Heart left ventricle (tissue), 16 donors: ENCODE results near the gene KIAA0825. TPM values are rescaled to one million over a fixed set of nuclear protein-coding genes. Genes with fewer than 3 reads are reported as not detected.

Experiments
- ATAC-seq, 4 donors: fragments of 200-7000 bp; cut with Tn5 transposase; one replicate each; pipeline ENCODE4 v1.9.1; 2020 to 2022; ENCODE audit warnings: moderate library complexity in 4 of 4, mild to moderate bottlenecking in 3 of 4, moderate number of reproducible peaks in 1 of 4
- DNase-seq, 5 donors: peaks; one replicate each; pipeline ENCODE4 v3.0.0-alpha.2; 2020
- H3K27ac ChIP-seq, 12 donors: fragments of 200-600 bp; sonication (generic) in 4 of 12; one replicate each; pipeline versions ENCODE4 v1.5.0 to v1.8.0; 2016 to 2022; ENCODE audit warnings: mild to moderate bottlenecking in 2 of 12
- H3K27me3 ChIP-seq, 9 donors: fragments of 200-600 bp; sonication (generic) in 2 of 9; one replicate each; pipeline versions ENCODE4 v1.5.1 to v1.8.0; 2016 to 2022; ENCODE audit warnings: mild to moderate bottlenecking in 3 of 9
- H3K36me3 ChIP-seq, 9 donors: fragments of 200-600 bp; sonication (generic) in 2 of 9; one replicate each; pipeline versions ENCODE4 v1.5.0 to v1.8.0; 2018 to 2022; ENCODE audit warnings: mild to moderate bottlenecking in 2 of 9
- H3K4me1 ChIP-seq, 12 donors: fragments of 200-600 bp; sonication (generic) in 4 of 12; one replicate each; pipeline versions ENCODE4 v1.5.0 to v1.8.0; 2016 to 2022; ENCODE audit warnings: mild to moderate bottlenecking in 3 of 12
- H3K4me3 ChIP-seq, 12 donors: fragments of 200-600 bp; sonication (generic) in 4 of 12; one replicate each; pipeline versions ENCODE4 v1.5.0 to v1.8.0; 2017 to 2022; ENCODE audit warnings: mild to moderate bottlenecking in 9 of 12, moderate library complexity in 4 of 12
- H3K9me3 ChIP-seq, 12 donors: fragments of 200-600 bp; sonication (generic) in 4 of 12; one replicate each; pipeline versions ENCODE4 v1.5.0 to v1.8.0; 2016 to 2022; ENCODE audit warnings: mild to moderate bottlenecking in 1 of 12
- CTCF ChIP-seq, 12 donors: fragments of 200-600 bp; sonication (generic) in 4 of 12; IDR thresholded peaks; one replicate each; pipeline versions ENCODE4 v1.5.0 to v1.8.0; 2018 to 2022; ENCODE audit warnings: antibody characterized with exemption in 12 of 12, mild to moderate bottlenecking in 5 of 12
- POLR2A ChIP-seq, 2 donors: fragments of 450-650 bp; IDR thresholded peaks; one replicate each; pipeline ENCODE4 v1.6.1; 2017; ENCODE audit warnings: antibody characterized with exemption in 2 of 2, mild to moderate bottlenecking in 2 of 2, moderate library complexity in 2 of 2
- WGBS, 4 donors: extraction: QIAGEN DNeasy Blood & Tissue Kit in 2 of 4; methylation state at CpG; one replicate each; pipeline versions ENCODE4 v1.1.5 to v1.1.7; 2013 to 2018; 5-methylcytosine and 5-hydroxymethylcytosine counted together
- intact Hi-C, 10 donors: fragments of 100-400 bp; cut with DNase I; formaldehyde crosslinking; loops; one replicate each; pipeline versions ENCODE4 v1.11.1 to v1.14.2; 2022
- polyA plus RNA-seq, 2 donors: library from polyadenylated mRNA; stranded (reverse); fragments of 200-250 nt; gene quantifications; one replicate each; pipeline ENCODE4 v1.2.3, GENCODE V29; 2013
- total RNA-seq, 9 donors: library from RNA; depleted of rRNA in 2 of 9; stranded (reverse); fragments of >200 nt in 2 of 9; fragmentation: NEBNext Ultra II Directional in 3 of 9; extraction: Animal tissue kit (Norgen Biotek cat#: 25700) in 3 of 9; gene quantifications; one replicate each; pipeline versions ENCODE4 v1.1.0 to v1.2.4, GENCODE V29; 2016 to 2023
- donor health status: ischemic (EF 13 %, LVEDD 7.1; RV severe dilation, severe dysfunction).
- donor health status: healthy with polysubstance abuse.
- donor health status: DM: no; HTN: yes; CAD: no.
- donor health status: DM: no; HTN: no; CAD: no.
- donor health status: ischemic (EF 25% LVEDD 6.9; RV normal size, moderate dysfunction).
- donor health status: ischemic (EF 25% LVEDD 5.7; RV mildly dilated, moderate dysfunction).
- donor health status: healthy.
- donor health status: DM: yes; HTN: yes; CAD: no.
- donor health status: ischemic (EF 35%, LVEDD 5.7; RV mildly dilated, moderate dysfunction).
- donor health status: nonischemic (EF 11% LVEDD 7.7; RV severe dilation, severe dysfunction).
- donor health status: DM: yes; HTN: yes; CAD: no.
- donor health status: PGD.
- donor health status: ischemic (EF 29% LVEDD 5.4; RV normal size, mild dysfunction).
- donor health status: nonischemic (EF 23%, LVEDD 6.1; RV moderate dilation, normal function).

The KIAA0825 gene
- total and polyA plus RNA-seq, 11 donors, result 0.27 to 4.1 (median 2.4) TPM

GRCh38 chr5:94191604-94192003 is 426.8 kb downstream of the KIAA0825 start:
- intact Hi-C loops, result no loop called here
- DNase-seq, result no peak
- Histone ChIP-seq H3K27ac (no peak overlapping the region), H3K4me3 (no peak overlapping the region), H3K27me3 (no peaks in the 10 kb centered on the region), H3K9me3 (peaks cover 0 to 8% (median 0%) of the 10 kb centered on the region in 12 donors), H3K36me3 (no peaks in the 10 kb centered on the region), H3K4me1 (no peaks in the 10 kb centered on the region)
- WGBS, 4 donors, result 50 to 77% (median 71%) methylated on average over 2 of the region's 2 CpGs
- no peak for ATAC-seq
- no peak for TF ChIP-seq CTCF (IDR thresholded peaks at IDR 0.05)
- TF ChIP-seq POLR2A (IDR thresholded peaks at IDR 0.05), result no peak

- Histone ChIP-seq H3K27me3 (no peaks in the 10 kb centered on the region), H3K27ac (no peak overlapping the region), H3K4me1 (no peaks in the 10 kb centered on the region), H3K9me3 (peaks cover 0 to 8% (median 0%) of the 10 kb centered on the region in 12 donors), H3K36me3 (no peaks in the 10 kb centered on the region), H3K4me3 (no peak overlapping the region)
- TF ChIP-seq CTCF (IDR thresholded peaks at IDR 0.05) (no peak), POLR2A (IDR thresholded peaks at IDR 0.05) (no peak)
- intact Hi-C loops, result no loop called here
- no peak for DNase-seq
- ATAC-seq, result no peak
- WGBS, 4 donors, result 68 to 80% (median 75%) methylated on average over 2 of the region's 2 CpGs
Observed at GRCh38 chr5:94188725-94189124, 429.7 kb downstream of the KIAA0825 start.

- ATAC-seq, result no peak
Observed at GRCh38 chr5:94184870-94185269, 433.5 kb downstream of the KIAA0825 start.

GRCh38 chr5:94181895-94182294 is 436.5 kb downstream of the KIAA0825 start:
- H3K36me3 ChIP-seq, result no peaks in the 10 kb centered on the region
- no peaks in the 10 kb centered on the region for H3K4me1 ChIP-seq
- TF ChIP-seq CTCF (IDR thresholded peaks at IDR 0.05) (no peak), POLR2A (IDR thresholded peaks at IDR 0.05) (no peak)
- intact Hi-C loops, result no loop called here
- no peak overlapping the region for H3K27ac ChIP-seq
- H3K4me3 ChIP-seq, result no peak overlapping the region
- H3K9me3 ChIP-seq, result no peaks in the 10 kb centered on the region
- no peak for ATAC-seq
- 43 to 51% (median 46%) methylated on average over 2 of the region's 2 CpGs for WGBS, 4 donors
- no peaks in the 10 kb centered on the region for H3K27me3 ChIP-seq
- no peak for DNase-seq

More at GRCh38 chr5:94184870-94185269, 433.5 kb downstream of the KIAA0825 start:
- H3K4me1 ChIP-seq, result no peaks in the 10 kb centered on the region
- H3K4me3 ChIP-seq, result no peak overlapping the region
- H3K27ac ChIP-seq, result no peak overlapping the region
- no peaks in the 10 kb centered on the region for H3K27me3 ChIP-seq
- peaks cover 0 to 8% (median 0%) of the 10 kb centered on the region in 12 donors for H3K9me3 ChIP-seq
- intact Hi-C loops, result no loop called here
- 34 to 44% (median 40%) methylated on average over 1 of the region's 1 CpG for WGBS, 4 donors
- no peak for TF ChIP-seq CTCF (IDR thresholded peaks at IDR 0.05)
- no peak for TF ChIP-seq POLR2A (IDR thresholded peaks at IDR 0.05)
- H3K36me3 ChIP-seq, result no peaks in the 10 kb centered on the region
- no peak for DNase-seq
